ENCODE data around the gene PRKAR1B.
"Not testable (repeated sequence)": the region's sequence is repeated elsewhere in the genome, so short reads cannot be mapped to it uniquely, and the experiment has no call there.

GRCh38 chr7:743341-744127 is 16.5 kb upstream of the PRKAR1B start:
- TF ChIP-seq HOXA7 (CRISPR knock-in tag; IDR thresholded peaks at IDR 0.05; ENCODE audit: borderline replicate concordance); KLF16 (tag by site-specific recombination; IDR thresholded peaks at IDR 0.05); ZNF211 (tag by site-specific recombination; IDR thresholded peaks at IDR 0.05; ENCODE audit: low read depth); ZSCAN23 (tag by site-specific recombination; IDR thresholded peaks at IDR 0.05); ZNF23 (tag by site-specific recombination; IDR thresholded peaks at IDR 0.05; ENCODE audit: borderline replicate concordance); ZBTB20 (tag by site-specific recombination; IDR thresholded peaks at IDR 0.05): not testable (repeated sequence)
- TF ChIP-seq, protein P1, sequence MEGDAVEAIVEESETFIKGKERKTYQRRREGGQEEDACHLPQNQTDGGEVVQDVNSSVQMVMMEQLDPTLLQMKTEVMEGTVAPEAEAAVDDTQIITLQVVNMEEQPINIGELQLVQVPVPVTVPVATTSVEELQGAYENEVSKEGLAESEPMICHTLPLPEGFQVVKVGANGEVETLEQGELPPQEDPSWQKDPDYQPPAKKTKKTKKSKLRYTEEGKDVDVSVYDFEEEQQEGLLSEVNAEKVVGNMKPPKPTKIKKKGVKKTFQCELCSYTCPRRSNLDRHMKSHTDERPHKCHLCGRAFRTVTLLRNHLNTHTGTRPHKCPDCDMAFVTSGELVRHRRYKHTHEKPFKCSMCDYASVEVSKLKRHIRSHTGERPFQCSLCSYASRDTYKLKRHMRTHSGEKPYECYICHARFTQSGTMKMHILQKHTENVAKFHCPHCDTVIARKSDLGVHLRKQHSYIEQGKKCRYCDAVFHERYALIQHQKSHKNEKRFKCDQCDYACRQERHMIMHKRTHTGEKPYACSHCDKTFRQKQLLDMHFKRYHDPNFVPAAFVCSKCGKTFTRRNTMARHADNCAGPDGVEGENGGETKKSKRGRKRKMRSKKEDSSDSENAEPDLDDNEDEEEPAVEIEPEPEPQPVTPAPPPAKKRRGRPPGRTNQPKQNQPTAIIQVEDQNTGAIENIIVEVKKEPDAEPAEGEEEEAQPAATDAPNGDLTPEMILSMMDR (tag by site-specific recombination; IDR thresholded peaks at IDR 0.05): not testable (repeated sequence)
